Right forelimb (tissue), 1 donor: ENCODE measurements around the gene TP53TG5.
"Not testable (repeated sequence)": the region's sequence is repeated elsewhere in the genome, so short reads cannot be mapped to it uniquely, and the experiment has no call there.

Source experiments
- DNase-seq: peaks from one replicate; pipeline ENCODE4 v3.0.0-alpha.2; 2018

Gene TP53TG5

DNA sequence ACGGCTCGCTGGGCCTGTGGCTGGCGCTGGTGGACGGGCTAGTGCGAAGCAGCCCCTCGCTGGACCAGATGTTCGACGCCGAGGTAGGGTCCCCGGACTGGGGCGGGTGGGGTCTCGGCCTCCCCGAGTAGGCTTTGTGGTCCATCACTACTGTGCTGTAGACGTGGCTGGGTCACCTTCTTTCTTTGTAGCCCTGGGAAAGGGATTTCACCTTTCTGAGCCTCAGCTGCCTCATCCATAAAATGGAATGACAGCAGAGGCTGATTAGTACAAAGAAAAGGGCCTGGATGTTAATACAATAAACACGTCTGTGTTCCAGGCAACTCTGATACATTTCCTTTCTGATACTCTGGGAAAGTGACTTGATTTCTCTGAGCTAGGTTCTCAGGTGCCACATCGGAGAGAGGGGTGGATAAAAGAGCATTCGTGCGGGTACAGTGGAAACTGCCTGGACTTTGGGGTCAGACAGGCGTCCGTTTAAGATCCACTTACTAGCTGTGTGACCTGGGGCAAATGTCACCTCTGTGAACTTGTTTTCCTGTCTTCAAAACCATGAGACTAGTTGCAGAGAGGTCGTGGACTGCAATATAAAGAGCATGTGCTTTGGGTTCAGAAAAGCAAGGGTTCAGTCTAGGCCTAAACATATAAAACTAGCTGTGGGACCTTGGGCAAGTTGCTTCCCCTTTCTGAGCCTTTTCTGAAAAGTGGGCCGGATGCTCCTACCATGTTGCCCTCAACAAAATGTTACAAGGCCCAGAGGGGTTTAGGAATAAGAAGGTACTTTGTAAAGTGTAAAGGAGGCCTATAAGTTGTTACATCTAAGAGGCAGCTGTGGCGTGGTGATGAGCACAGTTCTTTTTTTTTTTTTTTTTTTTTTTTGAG lies 14.3 kb downstream of the TP53TG5 start:
- no peak for DNase-seq

GRCh38 chr20:45362804-45363610 lies 15.1 kb downstream of the TP53TG5 start, which contains the start of gene SYS1:
SYS1 (plus strand) TSS chr20:45363156; CDS start chr20:45363532, 376 bp downstream.
- peak; percentile 99 for DNase-seq

GRCh38 chr20:45361793-45362192 lies 16.3 kb downstream of the TP53TG5 start:
- DNase-seq: no peak

DNA sequence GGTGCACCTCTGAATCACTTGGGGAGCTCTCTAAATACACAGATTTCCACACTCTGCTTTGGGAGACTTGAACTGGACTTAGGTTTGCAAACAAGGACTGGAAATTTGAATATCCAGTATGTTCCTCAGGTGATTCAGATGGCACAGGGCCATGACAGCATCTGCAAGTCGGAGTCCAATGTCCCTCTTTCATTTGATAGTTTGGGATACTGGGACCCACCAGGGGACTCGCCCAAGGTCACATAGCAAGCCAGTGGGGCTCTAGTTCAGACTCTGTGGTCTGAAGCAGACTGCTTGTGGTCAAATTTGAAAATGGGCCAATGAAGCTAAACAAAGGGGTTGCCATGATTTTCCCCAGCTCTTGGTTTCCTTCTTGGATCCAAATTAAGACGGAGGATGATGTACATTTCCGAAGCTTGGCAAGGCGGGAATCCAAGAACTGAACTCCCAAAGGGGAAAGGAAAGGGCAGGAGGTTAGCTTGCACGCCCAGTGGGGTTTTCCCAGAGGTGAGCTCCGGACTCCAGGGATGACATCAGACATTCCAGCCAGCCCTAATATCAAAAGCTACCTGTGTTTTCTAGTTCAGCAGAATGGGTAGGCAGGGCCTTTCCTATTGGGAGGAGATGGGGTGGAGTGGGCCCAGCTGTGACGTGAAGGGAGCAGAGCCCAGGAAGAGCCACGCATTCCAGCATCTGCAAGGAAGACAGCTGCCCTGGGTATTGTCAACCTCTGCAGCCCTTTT lies 18.5 kb downstream of the TP53TG5 start:
- no peak for DNase-seq

DNA sequence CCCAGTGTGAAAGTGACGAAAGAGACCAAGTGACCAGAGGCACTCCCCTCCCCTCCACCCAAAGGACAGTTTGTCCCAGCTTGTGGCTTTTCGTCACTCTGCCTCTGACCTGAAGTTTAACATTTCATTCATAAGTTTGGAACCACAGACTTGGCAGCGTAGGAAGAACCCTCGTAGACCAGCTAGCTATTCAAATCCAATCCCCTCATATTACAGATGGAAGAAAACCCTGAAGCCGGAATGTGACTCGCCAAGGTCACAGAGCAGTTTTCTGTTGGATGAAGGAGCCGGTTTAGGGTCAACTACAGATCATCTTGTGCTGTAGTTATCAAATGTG lies 19.1 kb downstream of the TP53TG5 start:
- DNase-seq: no peak

- no peak for DNase-seq
Measured at GRCh38 chr20:45358282-45359068, 19.6 kb downstream of the TP53TG5 start.

- DNase-seq: no peak
Measured at GRCh38 chr20:45355209-45356084, 22.7 kb downstream of the TP53TG5 start.

GRCh38 chr20:45354423-45355208 lies 23.5 kb downstream of the TP53TG5 start:
- no peak for DNase-seq

DNA sequence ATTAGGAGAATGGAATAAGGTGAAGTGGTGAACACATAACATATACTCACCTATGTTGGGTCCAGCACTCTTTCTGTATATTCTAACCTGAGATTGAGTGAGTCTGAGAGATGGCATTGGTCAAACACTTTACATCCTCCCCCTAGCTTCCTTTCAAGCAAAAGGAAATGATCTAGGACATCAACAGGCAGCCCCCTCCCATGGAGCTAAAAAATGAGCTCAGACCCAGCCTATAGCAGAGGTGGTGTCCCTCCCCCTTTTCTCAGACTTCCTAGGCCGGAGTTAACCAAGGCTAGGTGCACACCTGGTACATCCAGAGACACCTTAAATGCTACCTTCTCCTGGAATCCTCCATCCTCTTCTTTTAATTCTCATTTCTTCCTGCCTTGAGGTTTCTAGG lies 24.4 kb downstream of the TP53TG5 start:
- DNase-seq: no peak

DNA sequence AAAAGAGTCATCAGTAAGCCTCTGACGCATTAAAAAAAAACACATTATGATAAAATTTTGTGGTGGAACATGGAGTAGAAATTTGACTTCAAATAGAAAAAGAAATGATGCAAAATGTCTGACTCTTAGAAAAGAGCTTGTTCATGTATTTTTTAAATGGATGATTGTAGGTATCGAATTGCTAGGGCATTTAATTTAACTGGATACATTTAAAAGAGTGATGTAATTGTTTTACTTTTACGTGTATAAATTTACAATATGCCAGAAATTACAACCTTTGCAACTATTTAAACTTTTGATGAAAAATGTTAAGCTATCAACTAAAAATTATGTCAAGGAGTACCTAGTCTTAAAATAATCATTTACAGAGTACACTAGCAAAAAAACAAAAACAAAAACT lies 25.4 kb downstream of the TP53TG5 start:
- no peak for DNase-seq

- not testable (repeated sequence) for DNase-seq
Measured at GRCh38 chr20:45350795-45351194, 27.3 kb downstream of the TP53TG5 start.

- no peak for DNase-seq
Measured at GRCh38 chr20:45350217-45350616, 27.9 kb downstream of the TP53TG5 start.

- DNase-seq: peak; percentile 72
Measured at GRCh38 chr20:45347936-45348778, 30.0 kb downstream of the TP53TG5 start, which contains the start of gene SDC4. SDC4 (minus strand) TSS chr20:45348424; CDS start chr20:45348384, 40 bp downstream.

DNA sequence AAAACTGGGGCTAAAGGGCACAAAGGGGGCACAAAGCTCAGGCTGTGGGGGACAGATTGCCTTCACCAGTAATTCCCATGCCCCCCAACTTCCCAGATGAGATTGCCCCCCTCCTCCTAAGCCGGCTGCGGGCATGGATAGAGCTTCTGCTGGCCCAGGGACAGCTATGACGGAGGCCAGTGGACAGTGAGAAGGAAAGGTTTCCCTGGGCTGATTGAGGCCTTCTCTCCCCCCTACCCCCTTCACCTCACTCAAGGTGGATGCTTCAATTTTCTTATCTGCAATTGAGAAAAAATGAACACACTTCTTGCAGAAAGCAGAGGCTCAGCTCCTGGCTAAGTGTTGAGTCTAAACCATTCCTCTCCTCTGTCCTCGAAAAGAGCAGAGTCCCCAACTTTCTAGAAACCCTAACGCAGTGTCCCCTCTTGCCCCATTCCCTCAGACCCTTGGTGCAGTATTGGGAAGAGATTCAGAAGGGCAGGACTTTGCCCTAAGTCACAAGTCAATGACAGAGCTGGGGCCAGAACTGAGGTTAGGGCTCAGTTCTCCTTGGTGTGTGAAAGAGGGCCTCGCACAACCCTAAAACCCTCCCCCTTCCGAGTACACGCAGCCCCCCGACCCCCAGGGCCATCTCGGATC lies 30.7 kb downstream of the TP53TG5 start:
- no peak for DNase-seq

DNA sequence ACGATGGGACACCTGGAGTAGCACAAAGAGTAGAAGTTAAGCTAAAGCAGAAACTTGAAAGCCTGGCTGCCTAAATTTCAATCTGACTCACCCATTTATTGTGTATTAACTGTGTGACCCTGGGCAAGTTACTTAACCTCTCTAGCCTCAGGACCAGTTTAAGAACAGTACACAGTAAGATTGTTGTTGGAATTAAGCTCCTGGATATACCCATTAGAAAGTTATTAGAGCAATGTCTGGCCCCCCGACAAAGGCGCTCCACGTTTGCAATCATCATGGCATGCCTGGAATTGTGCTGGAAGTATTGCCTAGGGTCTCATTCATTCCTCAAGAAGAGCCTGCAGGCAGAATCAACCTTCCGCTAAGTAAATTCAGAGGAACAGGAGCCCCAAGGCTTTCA lies 31.3 kb downstream of the TP53TG5 start:
- no peak for DNase-seq

- no peak for DNase-seq
Measured at GRCh38 chr20:45346291-45346718, 31.8 kb downstream of the TP53TG5 start.

- no peak for DNase-seq
Measured at GRCh38 chr20:45345104-45345936, 32.8 kb downstream of the TP53TG5 start.
